Memory B cell (primary cell): ENCODE measurements around the gene KLHL42.
A peak's percentile ranks its signal among the peaks of the same experiment; 100 is the strongest.
"Not testable (repeated sequence)": the region's sequence is repeated elsewhere in the genome, so short reads cannot be mapped to it uniquely, and the experiment has no call there.

Experiments used
- ATAC-seq: fragments of 150-1000 bp; cut with Tn5 transposase; 2 replicates; pipeline ENCODE4 v1.10.0; 2021; ENCODE audit warnings: low read depth, mild to moderate bottlenecking, moderate library complexity
- DNase-seq, 2 donors: peaks; one replicate each; pipeline ENCODE4 v3.0.0; 2022; ENCODE audit warnings: low spot score in 2 of 2
- H3K27ac Mint-ChIP-seq: one replicate; pipeline ENCODE4 v1.8.0; 2022; ENCODE audit warnings: mild to moderate bottlenecking, moderate library complexity, mixed read lengths
- H3K27me3 Mint-ChIP-seq: one replicate; pipeline ENCODE4 v1.8.0; 2022; ENCODE audit warnings: mixed read lengths
- H3K36me3 Mint-ChIP-seq: one replicate; pipeline ENCODE4 v1.8.0; 2022; ENCODE audit warnings: mild to moderate bottlenecking, mixed read lengths
- H3K4me1 Mint-ChIP-seq: one replicate; pipeline ENCODE4 v1.8.0; 2022; ENCODE audit warnings: mixed read lengths
- H3K4me3 Mint-ChIP-seq: one replicate; pipeline ENCODE4 v1.8.0; 2022; ENCODE audit warnings: mild to moderate bottlenecking, moderate library complexity, mixed read lengths
- H3K9me3 Mint-ChIP-seq: one replicate; pipeline ENCODE4 v1.8.0; 2022; ENCODE audit warnings: mixed read lengths

KLHL42 gene

GRCh38 chr12:27844366-27845090, 64.5 kb downstream of the KLHL42 start:
- ATAC-seq (peak; percentile 22), DNase-seq (no peak)
- H3K27me3 Mint-ChIP-seq: peaks cover 7% of the 10 kb centered on the region
- H3K9me3 Mint-ChIP-seq: peaks cover 8% of the 10 kb centered on the region
- H3K27ac Mint-ChIP-seq: no peak overlapping the region
- H3K4me3 Mint-ChIP-seq: no peak overlapping the region
- H3K4me1 Mint-ChIP-seq: peaks cover 8% of the 10 kb centered on the region
- peaks cover 3% of the 10 kb centered on the region for H3K36me3 Mint-ChIP-seq

- no peak for ATAC-seq
- Mint-ChIP-seq H3K27ac (no peak overlapping the region), H3K9me3 (peaks cover 12% of the 10 kb centered on the region), H3K36me3 (peaks cover 5% of the 10 kb centered on the region), H3K4me1 (peaks cover 8% of the 10 kb centered on the region), H3K27me3 (peaks cover 7% of the 10 kb centered on the region), H3K4me3 (no peak overlapping the region)
- no peak for DNase-seq
Observed at GRCh38 chr12:27845187-27845586, 65.2 kb downstream of the KLHL42 start.

- not testable (repeated sequence) for ATAC-seq, H3K4me3 Mint-ChIP-seq, H3K27me3 Mint-ChIP-seq, DNase-seq, H3K27ac Mint-ChIP-seq, H3K4me1 Mint-ChIP-seq, H3K36me3 Mint-ChIP-seq
- H3K9me3 Mint-ChIP-seq: peaks cover 12% of the 10 kb centered on the region
Observed at GRCh38 chr12:27845706-27846105, 65.7 kb downstream of the KLHL42 start.

GRCh38 chr12:27847293-27847692, 67.3 kb downstream of the KLHL42 start:
- not testable (repeated sequence) for H3K4me3 Mint-ChIP-seq, H3K4me1 Mint-ChIP-seq

GRCh38 chr12:27851311-27851710, 71.3 kb downstream of the KLHL42 start:
- ATAC-seq (no peak), DNase-seq (no peak)
- Mint-ChIP-seq H3K27ac (no peak overlapping the region), H3K36me3 (peaks cover 5% of the 10 kb centered on the region), H3K4me1 (no peaks in the 10 kb centered on the region), H3K9me3 (peaks cover 12% of the 10 kb centered on the region), H3K27me3 (peaks cover 13% of the 10 kb centered on the region), H3K4me3 (no peak overlapping the region)

More at GRCh38 chr12:27847293-27847692, 67.3 kb downstream of the KLHL42 start:
- not testable (repeated sequence) for H3K27ac Mint-ChIP-seq, DNase-seq, ATAC-seq, H3K36me3 Mint-ChIP-seq
- Mint-ChIP-seq H3K9me3 (peaks cover 12% of the 10 kb centered on the region), H3K27me3 (peaks cover 11% of the 10 kb centered on the region)

GRCh38 chr12:27852117-27852516, 72.1 kb downstream of the KLHL42 start:
- no peak for ATAC-seq
- H3K9me3 Mint-ChIP-seq: peaks cover 10% of the 10 kb centered on the region

More at GRCh38 chr12:27852117-27852516, 72.1 kb downstream of the KLHL42 start:
- Mint-ChIP-seq H3K27me3 (peaks cover 14% of the 10 kb centered on the region), H3K27ac (no peak overlapping the region), H3K4me1 (no peaks in the 10 kb centered on the region), H3K4me3 (no peak overlapping the region), H3K36me3 (peaks cover 5% of the 10 kb centered on the region)
- DNase-seq: no peak
